A549 (cell line): ENCODE results near the gene HTR2B. TPM values are rescaled to one million over a fixed set of nuclear protein-coding genes. Genes with fewer than 3 reads are reported as not detected.
A peak's percentile ranks its signal among the peaks of the same experiment; 100 is the strongest.

ENCODE experiments used
- ATAC-seq, 2 experiments: fragments of 200-7000 bp in 1 of 2; fragments of >200 bp in 1 of 2; cut with Nextera tagmentation in 1 of 2; cut with Tn5 transposase in 1 of 2; 3 replicates each; pipeline versions ENCODE4 v1.8.0 to v1.9.1; 2018 to 2020; ENCODE audit warnings: mild to moderate bottlenecking in 1 of 2, moderate library complexity in 1 of 2
- CTCF ChIA-PET: fragments of 300-600 bp; sonication (Branson Sonifier 250); formaldehyde crosslinking; extraction: SDS; loops from one replicate; lab custom pipeline; 2021; ENCODE audit warnings: antibody characterized with exemption, inconsistent platforms; lab: Yijun Ruan, JAX
- POLR2A ChIA-PET: fragments of 350-600 bp; formaldehyde crosslinking; extraction: SDS; loops from one replicate; lab custom pipeline; 2021; ENCODE audit warnings: antibody characterized with exemption, inconsistent platforms; lab: Yijun Ruan, JAX
- DNase-seq, 2 experiments: peaks; one replicate each; pipeline versions ENCODE4 v3.0.0 to v3.0.0-alpha.2; 2011 to 2016; ENCODE audit warnings: low read depth in 1 of 2, low spot score in 1 of 2
- FAIRE-seq: peaks from 2 replicates; lab custom pipeline; 2011; peaks lifted over from hg19 to GRCh38; lab: Jason Lieb, UNC
- H3K27ac ChIP-seq, 2 experiments: fragments of >200 bp; sonication (Bioruptor Twin); formaldehyde crosslinking; 3 replicates each; pipeline ENCODE4 v1.5.1; 2016 to 2017
- H3K4me1 ChIP-seq: fragments of >200 bp; sonication (Bioruptor Twin); formaldehyde crosslinking; 3 replicates; pipeline ENCODE4 v1.6.1; 2016
- H3K4me2 ChIP-seq: fragments of >200 bp; sonication (Bioruptor Twin); formaldehyde crosslinking; 3 replicates; pipeline ENCODE4 v1.6.1; 2016
- H3K4me3 ChIP-seq: fragments of >200 bp; sonication (Bioruptor Twin); formaldehyde crosslinking; 3 replicates; pipeline ENCODE4 v1.5.1; 2016
- H3K9me3 ChIP-seq: fragments of >200 bp; sonication (Bioruptor Twin); formaldehyde crosslinking; 3 replicates; pipeline ENCODE4 v1.6.1; 2016
- CBX2 ChIP-seq: fragments of 200-600 bp; sonication (generic); IDR thresholded peaks from 2 replicates; pipeline ENCODE4 v1.6.1; 2016; ENCODE audit warnings: low read depth, mild to moderate bottlenecking, borderline replicate concordance
- CBX8 ChIP-seq: fragments of 200-600 bp; sonication (generic); IDR thresholded peaks from 2 replicates; pipeline ENCODE4 v1.6.1; 2016
- CHD4 ChIP-seq: fragments of 200-600 bp; sonication (generic); IDR thresholded peaks from 2 replicates; pipeline ENCODE4 v1.6.1; 2016; ENCODE audit warnings: antibody characterized with exemption, mild to moderate bottlenecking, borderline replicate concordance
- EHF ChIP-seq: fragments of 250-450 bp; sonication (Bioruptor Pico); IDR thresholded peaks from 2 replicates; pipeline ENCODE4 v1.5.0; 2020; ENCODE audit warnings: mild to moderate bottlenecking
- HDAC2 ChIP-seq: fragments of 200-600 bp; sonication (generic); IDR thresholded peaks from 2 replicates; pipeline ENCODE4 v1.6.1; 2016
- JUN ChIP-seq, 2 experiments: fragments of >200 bp; sonication (Bioruptor Twin); formaldehyde crosslinking; IDR thresholded peaks; 2 replicates in 1 of 2; 3 replicates in 1 of 2; pipeline ENCODE4 v1.6.1; 2016 to 2017
- JUNB ChIP-seq: fragments of >200 bp; sonication (Bioruptor Twin); formaldehyde crosslinking; IDR thresholded peaks from 2 replicates; pipeline ENCODE4 v1.6.1; 2016
- MAFK ChIP-seq: fragments of 450-650 bp; IDR thresholded peaks from 2 replicates; pipeline ENCODE4 v1.6.1; 2014; ENCODE audit not compliant: partially characterized antibody
- MAZ ChIP-seq: fragments of 150-350 bp; IDR thresholded peaks from 2 replicates; pipeline ENCODE4 v1.6.1; 2014; ENCODE audit warnings: antibody characterized with exemption, low read depth, low read length, borderline replicate concordance
- MYC ChIP-seq: IDR thresholded peaks from 2 replicates; pipeline ENCODE4 v1.6.1; 2012; ENCODE audit warnings: mild to moderate bottlenecking, inconsistent platforms, low read length, improper control_type of control experiment, borderline replicate concordance
- POLR2A ChIP-seq: IDR thresholded peaks from 2 replicates; pipeline ENCODE4 v1.6.1; 2012; ENCODE audit warnings: mild to moderate bottlenecking, low read length
- POLR2AphosphoS2 ChIP-seq: conservative IDR thresholded peaks from 2 replicates; pipeline ENCODE4 v1.6.1; 2012; ENCODE audit warnings: low read length, improper control_type of control experiment, inconsistent platforms
- RAD21 ChIP-seq, 2 experiments: fragments of >200 bp in 1 of 2; sonication (Bioruptor Twin) in 1 of 2; formaldehyde crosslinking in 1 of 2; IDR thresholded peaks in 1 of 2; conservative IDR thresholded peaks in 1 of 2; 2 replicates in 1 of 2; 3 replicates in 1 of 2; pipeline ENCODE4 v1.6.1; 2012 to 2018; ENCODE audit warnings: inconsistent platforms in 1 of 2
- RARB ChIP-seq: fragments of 250-450 bp; sonication (Bioruptor Pico); IDR thresholded peaks from 2 replicates; pipeline ENCODE4 v1.8.0; 2021; ENCODE audit warnings: mild to moderate bottlenecking, moderate library complexity
- SREBF2 ChIP-seq: fragments of 450-650 bp; IDR thresholded peaks from 2 replicates; pipeline ENCODE4 v1.6.1; 2014; ENCODE audit warnings: mild to moderate bottlenecking, moderate library complexity
- ZNF302 ChIP-seq: fragments of 250-450 bp; sonication (Bioruptor Pico); IDR thresholded peaks from 2 replicates; pipeline ENCODE4 v1.9.0; 2021; ENCODE audit warnings: inconsistent platforms, mild to moderate bottlenecking, moderate library complexity
- ZSCAN20 ChIP-seq: fragments of 250-450 bp; sonication (Bioruptor Pico); IDR thresholded peaks from 2 replicates; pipeline ENCODE4 v1.8.0; 2022; ENCODE audit warnings: mild to moderate bottlenecking, moderate library complexity
- WGBS: methylation state at CpG from one replicate; pipeline ENCODE4 v1.1.6; 2017; ENCODE audit errors: missing lambda C conversion rate; 5-methylcytosine and 5-hydroxymethylcytosine counted together
- polyA plus RNA-seq, 4 experiments: library from polyadenylated mRNA; depleted of rRNA in 3 of 4; stranded (reverse); fragments of >200 nt; fragmentation: RNase III in 1 of 4; extraction: RNeasy Plus Mini Kit Qiagen cat#74134 plus additional on column Dnase treatment in 1 of 4; gene quantifications; 2 replicates in 3 of 4; 3 replicates in 1 of 4; pipeline ENCODE4 v1.2.3, GENCODE V29; 2011 to 2017
- TF ChIP-seq, protein P1 (sequence below): IDR thresholded peaks from 2 replicates; pipeline ENCODE4 v1.6.1; 2012
- TF ChIP-seq, protein P2 (sequence below): fragments of >200 bp; sonication (Bioruptor Twin); formaldehyde crosslinking; IDR thresholded peaks from 3 replicates; pipeline ENCODE4 v1.6.1; 2016
- TF ChIP-seq, protein P3 (sequence below): fragments of 150-350 bp; IDR thresholded peaks from 2 replicates; pipeline ENCODE4 v1.6.1; 2014; ENCODE audit warnings: low read depth, mild to moderate bottlenecking, low read length
- TF ChIP-seq, protein P4 (sequence below): fragments of 200-600 bp; sonication (generic); IDR thresholded peaks from 2 replicates; pipeline ENCODE4 v1.6.1; 2016; ENCODE audit warnings: antibody characterized with exemption, mild to moderate bottlenecking, moderate library complexity
- TF ChIP-seq, protein P5 (sequence below): IDR thresholded peaks from 2 replicates; pipeline ENCODE4 v1.6.1; 2012
- TF ChIP-seq, protein P6 (sequence below): fragments of >200 bp; sonication (Bioruptor Twin); formaldehyde crosslinking; IDR thresholded peaks from 2 replicates; pipeline ENCODE4 v1.6.1; 2016
- TF ChIP-seq, protein P7 (sequence below): fragments of 450-650 bp; IDR thresholded peaks from 2 replicates; pipeline ENCODE4 v1.6.1; 2014; ENCODE audit warnings: antibody characterized with exemption
- TF ChIP-seq, protein P8 (sequence below): fragments of 250-450 bp; sonication (Bioruptor Pico); IDR thresholded peaks from 2 replicates; pipeline ENCODE4 v1.5.0; 2021; ENCODE audit warnings: mild to moderate bottlenecking, moderate library complexity, borderline replicate concordance

HTR2B gene
- polyA plus RNA-seq, 2 of the 4 experiments (the other 2 are of a cell fraction), result 0.30 to 1.5 TPM

DNA sequence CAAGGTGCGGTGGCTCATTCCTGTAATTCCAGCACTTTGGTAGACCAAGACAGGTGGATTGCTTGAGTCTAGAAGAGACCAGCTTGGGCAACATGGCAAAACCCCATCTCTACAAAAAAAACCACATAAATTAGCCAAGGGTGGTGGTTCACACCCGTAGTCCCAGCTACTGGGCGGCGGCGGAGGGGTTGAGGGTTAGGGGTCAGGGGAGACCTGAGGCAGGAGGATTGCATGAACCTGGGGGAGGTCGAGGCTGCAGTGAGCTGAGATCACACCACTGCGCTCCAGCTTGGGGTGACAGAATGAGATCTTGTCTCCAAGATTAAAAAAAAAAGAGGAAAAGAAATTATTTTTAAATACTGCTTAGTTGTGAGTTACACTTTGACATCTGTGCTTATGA, 1.3 kb upstream of the HTR2B start:
- Histone ChIP-seq H3K4me2 (no peak overlapping the region), H3K4me1 (peaks cover 95% of the 10 kb centered on the region), H3K9me3 (no peaks in the 10 kb centered on the region), H3K4me3 (no peak overlapping the region), H3K27ac (peak overlapping the region in 1 of 2 experiments; percentile 50; a peak in 1 of 6 replicates)
- ChIA-PET CTCF (interaction anchor here (1.4 to 2.2 kb wide), 3 partner anchors 22 to 66 kb away, joined by 5 to 7 read pairs (median 6); no protein-coding TSS in a partner anchor), POLR2A (no interaction called here)
- ATAC-seq, result no peak
- no peak for TF ChIP-seq POLR2A
- TF ChIP-seq JUNB, result no peak
- TF ChIP-seq, protein P1, sequence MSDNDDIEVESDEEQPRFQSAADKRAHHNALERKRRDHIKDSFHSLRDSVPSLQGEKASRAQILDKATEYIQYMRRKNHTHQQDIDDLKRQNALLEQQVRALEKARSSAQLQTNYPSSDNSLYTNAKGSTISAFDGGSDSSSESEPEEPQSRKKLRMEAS, result no peak
- TF ChIP-seq ZNF302, result no peak
- TF ChIP-seq, protein P2, sequence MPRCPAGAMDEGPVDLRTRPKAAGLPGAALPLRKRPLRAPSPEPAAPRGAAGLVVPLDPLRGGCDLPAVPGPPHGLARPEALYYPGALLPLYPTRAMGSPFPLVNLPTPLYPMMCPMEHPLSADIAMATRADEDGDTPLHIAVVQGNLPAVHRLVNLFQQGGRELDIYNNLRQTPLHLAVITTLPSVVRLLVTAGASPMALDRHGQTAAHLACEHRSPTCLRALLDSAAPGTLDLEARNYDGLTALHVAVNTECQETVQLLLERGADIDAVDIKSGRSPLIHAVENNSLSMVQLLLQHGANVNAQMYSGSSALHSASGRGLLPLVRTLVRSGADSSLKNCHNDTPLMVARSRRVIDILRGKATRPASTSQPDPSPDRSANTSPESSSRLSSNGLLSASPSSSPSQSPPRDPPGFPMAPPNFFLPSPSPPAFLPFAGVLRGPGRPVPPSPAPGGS, result no peak
- no peak for TF ChIP-seq ZSCAN20 (CRISPR knock-in tag)
- TF ChIP-seq SREBF2, result no peak
- TF ChIP-seq POLR2AphosphoS2, result no peak
- no peak for TF ChIP-seq RAD21 (conservative IDR thresholded peaks at IDR 0.05 in 1 of 2, IDR thresholded peaks at IDR 0.05 in 1 of 2)
- TF ChIP-seq HDAC2, result no peak
- TF ChIP-seq, protein P3, sequence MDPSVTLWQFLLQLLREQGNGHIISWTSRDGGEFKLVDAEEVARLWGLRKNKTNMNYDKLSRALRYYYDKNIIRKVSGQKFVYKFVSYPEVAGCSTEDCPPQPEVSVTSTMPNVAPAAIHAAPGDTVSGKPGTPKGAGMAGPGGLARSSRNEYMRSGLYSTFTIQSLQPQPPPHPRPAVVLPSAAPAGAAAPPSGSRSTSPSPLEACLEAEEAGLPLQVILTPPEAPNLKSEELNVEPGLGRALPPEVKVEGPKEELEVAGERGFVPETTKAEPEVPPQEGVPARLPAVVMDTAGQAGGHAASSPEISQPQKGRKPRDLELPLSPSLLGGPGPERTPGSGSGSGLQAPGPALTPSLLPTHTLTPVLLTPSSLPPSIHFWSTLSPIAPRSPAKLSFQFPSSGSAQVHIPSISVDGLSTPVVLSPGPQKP, result no peak
- TF ChIP-seq, protein P4, sequence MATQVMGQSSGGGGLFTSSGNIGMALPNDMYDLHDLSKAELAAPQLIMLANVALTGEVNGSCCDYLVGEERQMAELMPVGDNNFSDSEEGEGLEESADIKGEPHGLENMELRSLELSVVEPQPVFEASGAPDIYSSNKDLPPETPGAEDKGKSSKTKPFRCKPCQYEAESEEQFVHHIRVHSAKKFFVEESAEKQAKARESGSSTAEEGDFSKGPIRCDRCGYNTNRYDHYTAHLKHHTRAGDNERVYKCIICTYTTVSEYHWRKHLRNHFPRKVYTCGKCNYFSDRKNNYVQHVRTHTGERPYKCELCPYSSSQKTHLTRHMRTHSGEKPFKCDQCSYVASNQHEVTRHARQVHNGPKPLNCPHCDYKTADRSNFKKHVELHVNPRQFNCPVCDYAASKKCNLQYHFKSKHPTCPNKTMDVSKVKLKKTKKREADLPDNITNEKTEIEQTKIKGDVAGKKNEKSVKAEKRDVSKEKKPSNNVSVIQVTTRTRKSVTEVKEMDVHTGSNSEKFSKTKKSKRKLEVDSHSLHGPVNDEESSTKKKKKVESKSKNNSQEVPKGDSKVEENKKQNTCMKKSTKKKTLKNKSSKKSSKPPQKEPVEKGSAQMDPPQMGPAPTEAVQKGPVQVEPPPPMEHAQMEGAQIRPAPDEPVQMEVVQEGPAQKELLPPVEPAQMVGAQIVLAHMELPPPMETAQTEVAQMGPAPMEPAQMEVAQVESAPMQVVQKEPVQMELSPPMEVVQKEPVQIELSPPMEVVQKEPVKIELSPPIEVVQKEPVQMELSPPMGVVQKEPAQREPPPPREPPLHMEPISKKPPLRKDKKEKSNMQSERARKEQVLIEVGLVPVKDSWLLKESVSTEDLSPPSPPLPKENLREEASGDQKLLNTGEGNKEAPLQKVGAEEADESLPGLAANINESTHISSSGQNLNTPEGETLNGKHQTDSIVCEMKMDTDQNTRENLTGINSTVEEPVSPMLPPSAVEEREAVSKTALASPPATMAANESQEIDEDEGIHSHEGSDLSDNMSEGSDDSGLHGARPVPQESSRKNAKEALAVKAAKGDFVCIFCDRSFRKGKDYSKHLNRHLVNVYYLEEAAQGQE, result no peak
- no peak for TF ChIP-seq EHF
- no peak for TF ChIP-seq JUN (IDR thresholded peaks at IDR 0.05)
- no peak for TF ChIP-seq CHD4
- TF ChIP-seq CBX2, result no peak
- TF ChIP-seq, protein P5, sequence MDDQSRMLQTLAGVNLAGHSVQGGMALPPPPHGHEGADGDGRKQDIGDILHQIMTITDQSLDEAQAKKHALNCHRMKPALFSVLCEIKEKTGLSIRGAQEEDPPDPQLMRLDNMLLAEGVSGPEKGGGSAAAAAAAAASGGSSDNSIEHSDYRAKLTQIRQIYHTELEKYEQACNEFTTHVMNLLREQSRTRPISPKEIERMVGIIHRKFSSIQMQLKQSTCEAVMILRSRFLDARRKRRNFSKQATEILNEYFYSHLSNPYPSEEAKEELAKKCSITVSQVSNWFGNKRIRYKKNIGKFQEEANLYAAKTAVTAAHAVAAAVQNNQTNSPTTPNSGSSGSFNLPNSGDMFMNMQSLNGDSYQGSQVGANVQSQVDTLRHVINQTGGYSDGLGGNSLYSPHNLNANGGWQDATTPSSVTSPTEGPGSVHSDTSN, result no peak
- TF ChIP-seq CBX8, result no peak
- TF ChIP-seq MAZ, result no peak
- FAIRE-seq, result no peak
- no peak for DNase-seq
- WGBS, result 94% methylated on average over 7 of the region's 7 CpGs

DNA sequence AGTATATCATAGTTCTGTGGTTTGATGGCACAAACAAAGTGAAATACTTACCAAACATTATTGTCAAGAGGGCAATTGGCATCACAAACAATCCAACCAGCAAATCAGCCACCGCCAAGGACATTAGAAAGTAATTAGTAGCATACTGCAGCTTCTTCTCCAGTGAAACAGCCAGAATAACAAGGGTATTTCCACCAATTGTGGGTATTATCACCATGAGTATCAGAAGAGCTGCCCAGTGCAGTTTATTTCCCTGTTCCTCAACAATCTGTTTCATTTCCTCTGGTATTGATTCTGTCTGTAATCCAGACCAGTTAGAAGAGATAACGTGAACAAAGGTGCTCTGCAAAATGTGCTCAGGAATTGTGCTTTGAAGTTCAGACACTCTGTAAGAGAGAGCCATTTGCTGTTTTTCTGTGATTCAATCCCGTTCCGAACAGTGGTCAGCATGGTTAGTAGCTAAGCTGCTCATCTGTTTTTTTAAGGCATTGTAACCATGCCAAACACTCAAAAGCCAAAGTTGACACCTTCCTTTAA, 1.4 kb downstream of the HTR2B start:
- Histone ChIP-seq H3K9me3 (no peaks in the 10 kb centered on the region), H3K27ac (peak overlapping the region in 1 of 2 experiments; percentile 2; a peak in 2 of 6 replicates), H3K4me1 (peaks cover 83% of the 10 kb centered on the region), H3K4me2 (peak overlapping the region; percentile 46), H3K4me3 (no peak overlapping the region)
- FAIRE-seq, result no peak
- ChIA-PET POLR2A (no interaction called here), CTCF (interaction anchor here (1.2 kb wide), 1 partner anchor 19 kb away, joined by 3 read pairs; no protein-coding TSS in a partner anchor)
- no peak for DNase-seq
- peak in 1 of 2 experiments; percentile 49; a peak in 3 of 6 replicates for ATAC-seq
- 74% methylated on average over 4 of the region's 4 CpGs for WGBS
- TF ChIP-seq, protein P6, sequence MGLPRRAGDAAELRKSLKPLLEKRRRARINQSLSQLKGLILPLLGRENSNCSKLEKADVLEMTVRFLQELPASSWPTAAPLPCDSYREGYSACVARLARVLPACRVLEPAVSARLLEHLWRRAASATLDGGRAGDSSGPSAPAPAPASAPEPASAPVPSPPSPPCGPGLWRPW, result no peak
- TF ChIP-seq MYC, result no peak
- no peak for TF ChIP-seq MAFK
- no peak for TF ChIP-seq ZSCAN20 (CRISPR knock-in tag)
- TF ChIP-seq, protein P1, result no peak
- TF ChIP-seq, protein P7, sequence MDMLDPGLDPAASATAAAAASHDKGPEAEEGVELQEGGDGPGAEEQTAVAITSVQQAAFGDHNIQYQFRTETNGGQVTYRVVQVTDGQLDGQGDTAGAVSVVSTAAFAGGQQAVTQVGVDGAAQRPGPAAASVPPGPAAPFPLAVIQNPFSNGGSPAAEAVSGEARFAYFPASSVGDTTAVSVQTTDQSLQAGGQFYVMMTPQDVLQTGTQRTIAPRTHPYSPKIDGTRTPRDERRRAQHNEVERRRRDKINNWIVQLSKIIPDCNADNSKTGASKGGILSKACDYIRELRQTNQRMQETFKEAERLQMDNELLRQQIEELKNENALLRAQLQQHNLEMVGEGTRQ, result no peak
- no peak for TF ChIP-seq RARB (CRISPR knock-in tag)
- TF ChIP-seq, protein P5, result no peak
- TF ChIP-seq, protein P8, sequence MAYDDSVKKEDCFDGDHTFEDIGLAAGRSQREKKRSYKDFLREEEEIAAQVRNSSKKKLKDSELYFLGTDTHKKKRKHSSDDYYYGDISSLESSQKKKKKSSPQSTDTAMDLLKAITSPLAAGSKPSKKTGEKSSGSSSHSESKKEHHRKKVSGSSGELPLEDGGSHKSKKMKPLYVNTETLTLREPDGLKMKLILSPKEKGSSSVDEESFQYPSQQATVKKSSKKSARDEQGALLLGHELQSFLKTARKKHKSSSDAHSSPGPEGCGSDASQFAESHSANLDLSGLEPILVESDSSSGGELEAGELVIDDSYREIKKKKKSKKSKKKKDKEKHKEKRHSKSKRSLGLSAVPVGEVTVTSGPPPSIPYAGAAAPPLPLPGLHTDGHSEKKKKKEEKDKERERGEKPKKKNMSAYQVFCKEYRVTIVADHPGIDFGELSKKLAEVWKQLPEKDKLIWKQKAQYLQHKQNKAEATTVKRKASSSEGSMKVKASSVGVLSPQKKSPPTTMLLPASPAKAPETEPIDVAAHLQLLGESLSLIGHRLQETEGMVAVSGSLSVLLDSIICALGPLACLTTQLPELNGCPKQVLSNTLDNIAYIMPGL (CRISPR knock-in tag), result no peak
